Measurements from ENCODE around the gene LSAMP. TPM values are rescaled to one million over a fixed set of nuclear protein-coding genes. Genes with fewer than 3 reads are reported as not detected.

Gene LSAMP
- polyA plus RNA-seq, 3 donors = not detected

DNA sequence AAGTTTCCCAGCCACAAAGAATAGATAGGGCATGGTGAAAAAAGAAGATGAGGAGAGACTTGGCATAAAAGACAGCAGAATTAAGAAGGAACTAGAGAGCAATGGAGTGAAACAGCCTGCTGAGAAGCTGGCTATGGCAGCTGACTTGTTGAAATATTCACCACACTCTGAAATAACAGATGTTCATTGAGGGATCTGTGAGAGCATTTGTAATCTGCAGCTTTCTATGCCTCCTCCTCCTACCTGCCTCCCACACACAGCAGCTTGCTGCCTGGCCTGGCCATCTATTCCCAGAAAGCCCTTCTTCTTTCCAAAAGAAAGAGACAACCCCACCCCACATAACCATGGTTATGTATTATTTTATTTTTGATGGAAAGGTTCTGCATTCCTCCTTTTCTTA lies 518.1 kb downstream of the LSAMP start:
- Histone ChIP-seq H3K27ac (ENCODE audit: low read depth in 1 of 2, low read length in 2 of 2) (no peak overlapping the region), H3K36me3 (replicated peaks in 1 of 2; ENCODE audit: control insufficient read depth in 1 of 2, insufficient read depth in 2 of 2, low read length in 2 of 2) (no peaks in the 10 kb centered on the region), H3K4me2 (replicated peaks; ENCODE audit: extremely low read depth, low read length, poor library complexity, severe bottlenecking) (no peak overlapping the region), H3K79me2 (ENCODE audit: insufficient read depth, low read length) (no peaks in the 10 kb centered on the region), H3K4me1 (ENCODE audit: control insufficient read depth in 1 of 2, insufficient read depth in 2 of 2, low read length in 2 of 2) (no peaks in the 10 kb centered on the region), H4K20me1 (ENCODE audit: insufficient read depth, low read length) (no peaks in the 10 kb centered on the region), H2AFZ (ENCODE audit: insufficient read depth, low read depth, low read length, poor library complexity, severe bottlenecking) (no peak overlapping the region), H3K9me3 (replicated peaks in 1 of 2; ENCODE audit: control insufficient read depth in 1 of 2, insufficient read depth in 1 of 2, low read length in 2 of 2) (no peaks in the 10 kb centered on the region), H3K4me3 (replicated peaks in 1 of 3; ENCODE audit: low read depth in 2 of 3, low read length in 3 of 3) (no peak overlapping the region), H3K9ac (ENCODE audit: insufficient read depth, low read length, poor library complexity, severe bottlenecking) (no peak overlapping the region), H3K27me3 (ENCODE audit: control insufficient read depth in 2 of 2, insufficient read depth in 2 of 2, low read length in 2 of 2) (no peaks in the 10 kb centered on the region)
- peaks cover 0 to 3% (median 1%) of the 10 kb centered on the region in 7 donors for H3K9me3 Mint-ChIP-seq
- H3K27me3 Mint-ChIP-seq (ENCODE audit: low read depth in 3 of 3) = peaks cover 2 to 3% (median 2%) of the 10 kb centered on the region in 3 donors
- intact Hi-C loops (cut with micrococcal nuclease) = no loop called here
- H3K27ac Mint-ChIP-seq = no peak overlapping the region
- DNase-seq = no peak
- no peaks in the 10 kb centered on the region for H3K36me3 Mint-ChIP-seq
- TF ChIP-seq CTCF (IDR thresholded peaks at IDR 0.05) = no peak
- no peaks in the 10 kb centered on the region for H3K4me1 Mint-ChIP-seq
- no peak overlapping the region for H3K4me3 Mint-ChIP-seq

GRCh38 chr3:115922681-115923347 lies 522.5 kb downstream of the LSAMP start:
- peaks cover 0 to 2% (median 2%) of the 10 kb centered on the region in 3 donors for H3K27me3 Mint-ChIP-seq (ENCODE audit: low read depth in 3 of 3)
- intact Hi-C loops (cut with micrococcal nuclease) = no loop called here
- Histone ChIP-seq H3K9ac (ENCODE audit: insufficient read depth, low read length, poor library complexity, severe bottlenecking) (no peak overlapping the region), H3K4me1 (ENCODE audit: control insufficient read depth in 1 of 2, insufficient read depth in 2 of 2, low read length in 2 of 2) (no peaks in the 10 kb centered on the region), H3K27ac (ENCODE audit: low read depth in 1 of 2, low read length in 2 of 2) (no peak overlapping the region), H3K79me2 (ENCODE audit: insufficient read depth, low read length) (no peaks in the 10 kb centered on the region), H3K27me3 (ENCODE audit: control insufficient read depth in 2 of 2, insufficient read depth in 2 of 2, low read length in 2 of 2) (no peaks in the 10 kb centered on the region), H4K20me1 (ENCODE audit: insufficient read depth, low read length) (no peaks in the 10 kb centered on the region), H3K36me3 (replicated peaks in 1 of 2; ENCODE audit: control insufficient read depth in 1 of 2, insufficient read depth in 2 of 2, low read length in 2 of 2) (no peaks in the 10 kb centered on the region), H3K4me2 (replicated peaks; ENCODE audit: extremely low read depth, low read length, poor library complexity, severe bottlenecking) (no peak overlapping the region), H2AFZ (ENCODE audit: insufficient read depth, low read depth, low read length, poor library complexity, severe bottlenecking) (no peak overlapping the region), H3K9me3 (replicated peaks in 1 of 2; ENCODE audit: control insufficient read depth in 1 of 2, insufficient read depth in 1 of 2, low read length in 2 of 2) (no peaks in the 10 kb centered on the region), H3K4me3 (replicated peaks in 1 of 3; ENCODE audit: low read depth in 2 of 3, low read length in 3 of 3) (no peak overlapping the region)
- no peaks in the 10 kb centered on the region for H3K4me1 Mint-ChIP-seq
- peaks cover 0 to 3% (median 1%) of the 10 kb centered on the region in 7 donors for H3K9me3 Mint-ChIP-seq
- DNase-seq = no peak
- WGBS (ENCODE audit: insufficient coverage) = no CpG with 5 or more reads among the region's 1 CpG
- no peaks in the 10 kb centered on the region for H3K36me3 Mint-ChIP-seq
- H3K4me3 Mint-ChIP-seq = no peak overlapping the region
- H3K27ac Mint-ChIP-seq = no peak overlapping the region
- no peak for TF ChIP-seq CTCF (IDR thresholded peaks at IDR 0.05)
